ENCODE data around the gene PROC. TPM values are rescaled to one million over a fixed set of nuclear protein-coding genes. Genes with fewer than 3 reads are reported as not detected.
A peak's percentile ranks its signal among the peaks of the same experiment; 100 is the strongest.

Gene PROC
- polyA plus RNA-seq (ENCODE audit: insufficient read length in 10 of 10), result under 1 TPM in 7 of 10 donors, not detected in 3; 0.10 to 0.55 (median 0.50) TPM
- long read RNA-seq, donor 1, result 0 reads
- long read RNA-seq, donor 2, result 0 reads
- long read RNA-seq, donor 3, result 0 reads
- long read RNA-seq, donor 4, result 0 reads
- long read RNA-seq, donor 5, result 0 reads
- long read RNA-seq, donor 6, result 0 reads
- long read RNA-seq, donor 7, result 0 reads
- long read RNA-seq, donor 8, result 0 reads
- long read RNA-seq, donor 9, result 0 reads

DNA sequence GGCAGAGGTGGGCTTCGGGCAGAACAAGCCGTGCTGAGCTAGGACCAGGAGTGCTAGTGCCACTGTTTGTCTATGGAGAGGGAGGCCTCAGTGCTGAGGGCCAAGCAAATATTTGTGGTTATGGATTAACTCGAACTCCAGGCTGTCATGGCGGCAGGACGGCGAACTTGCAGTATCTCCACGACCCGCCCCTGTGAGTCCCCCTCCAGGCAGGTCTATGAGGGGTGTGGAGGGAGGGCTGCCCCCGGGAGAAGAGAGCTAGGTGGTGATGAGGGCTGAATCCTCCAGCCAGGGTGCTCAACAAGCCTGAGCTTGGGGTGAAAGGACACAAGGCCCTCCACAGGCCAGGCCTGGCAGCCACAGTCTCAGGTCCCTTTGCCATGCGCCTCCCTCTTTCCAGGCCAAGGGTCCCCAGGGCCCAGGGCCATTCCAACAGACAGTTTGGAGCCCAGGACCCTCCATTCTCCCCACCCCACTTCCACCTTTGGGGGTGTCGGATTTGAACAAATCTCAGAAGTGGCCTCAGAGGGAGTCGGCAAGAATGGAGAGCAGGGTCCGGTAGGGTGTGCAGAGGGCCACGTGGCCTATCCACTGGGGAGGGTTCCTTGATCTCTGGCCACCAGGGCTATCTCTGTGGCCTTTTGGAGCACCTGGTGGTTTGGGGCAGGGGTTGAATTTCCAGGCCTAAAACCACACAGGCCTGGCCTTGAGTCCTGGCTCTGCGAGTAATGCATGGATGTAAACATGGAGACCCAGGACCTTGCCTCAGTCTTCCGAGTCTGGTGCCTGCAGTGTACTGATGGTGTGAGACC is at the start of gene PROC:
TSS of gene PROC (plus strand) at position 128 of the 812 bp plus-strand sequence. CDS start 1,516 bp downstream, outside the sequence.
- DNase-seq, result no peak

DNA sequence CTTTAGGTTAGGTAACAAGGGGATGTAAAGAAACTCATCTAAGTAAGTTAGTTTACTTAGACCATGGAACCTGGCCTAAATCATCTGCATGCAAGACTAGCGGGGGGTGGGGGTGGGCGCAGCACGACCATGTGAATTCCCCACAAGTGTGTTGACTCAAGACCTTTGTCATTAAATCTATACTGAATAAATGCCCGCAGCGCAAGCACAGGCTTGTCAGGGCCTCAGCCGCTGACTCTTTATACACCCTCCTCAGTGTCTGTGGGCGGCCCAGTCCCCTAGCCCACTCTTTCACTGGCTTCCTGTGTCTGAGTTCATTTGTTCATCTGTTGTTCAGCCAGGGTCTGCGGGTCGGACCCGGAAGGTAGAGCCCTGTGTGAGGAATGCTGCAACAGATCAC is 48.2 kb upstream of the PROC start:
- no peak for DNase-seq

DNA sequence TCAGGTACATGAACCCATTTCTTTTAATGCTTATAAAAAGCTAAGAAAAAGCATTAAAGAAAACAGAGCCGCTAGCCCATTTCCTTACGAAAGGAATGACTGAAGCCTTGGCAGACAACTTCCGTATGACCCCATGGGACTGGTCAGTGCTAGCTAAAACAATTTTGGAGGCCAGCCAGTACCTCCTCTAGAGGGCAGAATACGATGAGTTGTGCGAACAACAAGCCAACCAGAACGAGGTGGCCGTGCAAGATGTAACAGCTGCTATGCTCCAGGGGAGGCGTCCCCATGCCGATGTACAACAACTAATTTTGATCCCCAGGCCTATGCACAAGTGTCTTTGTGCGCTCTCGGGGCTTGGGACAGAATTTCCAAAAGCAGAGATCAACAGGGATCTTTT is 47.2 kb upstream of the PROC start:
- DNase-seq, result no peak

DNA sequence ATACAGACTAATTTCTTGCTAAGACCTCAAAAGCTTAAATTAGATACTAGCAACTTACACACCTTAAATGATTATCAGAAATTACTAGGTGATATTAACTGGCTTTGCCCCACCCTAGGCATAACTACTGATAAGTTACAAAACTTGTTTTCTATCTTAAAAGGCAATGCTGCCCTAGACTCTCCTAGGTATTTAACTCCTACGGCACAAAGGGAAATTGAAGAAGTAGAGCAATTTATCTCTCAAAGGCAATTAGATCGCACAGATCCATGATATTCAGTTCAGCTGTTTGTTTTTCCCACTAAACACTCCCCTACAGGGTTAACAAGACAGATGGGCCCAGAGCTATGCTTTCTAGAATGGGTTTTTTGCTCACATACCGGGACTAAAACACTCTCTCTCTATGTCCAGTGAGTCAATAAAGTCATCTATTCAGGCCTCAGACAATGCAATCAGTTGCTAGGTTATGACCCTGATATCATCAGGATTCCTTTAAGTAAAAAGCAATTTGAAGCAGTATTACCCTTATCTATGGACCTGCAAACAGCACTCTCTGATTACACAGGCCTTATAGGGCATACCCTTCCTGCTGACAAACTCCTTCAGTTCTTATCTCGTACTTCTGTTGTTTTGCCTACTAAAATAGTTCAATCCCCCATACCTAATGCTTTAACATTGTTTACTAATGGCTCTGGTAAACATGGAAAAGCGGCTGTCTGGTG is 44.7 kb upstream of the PROC start:
- no peak for DNase-seq

DNA sequence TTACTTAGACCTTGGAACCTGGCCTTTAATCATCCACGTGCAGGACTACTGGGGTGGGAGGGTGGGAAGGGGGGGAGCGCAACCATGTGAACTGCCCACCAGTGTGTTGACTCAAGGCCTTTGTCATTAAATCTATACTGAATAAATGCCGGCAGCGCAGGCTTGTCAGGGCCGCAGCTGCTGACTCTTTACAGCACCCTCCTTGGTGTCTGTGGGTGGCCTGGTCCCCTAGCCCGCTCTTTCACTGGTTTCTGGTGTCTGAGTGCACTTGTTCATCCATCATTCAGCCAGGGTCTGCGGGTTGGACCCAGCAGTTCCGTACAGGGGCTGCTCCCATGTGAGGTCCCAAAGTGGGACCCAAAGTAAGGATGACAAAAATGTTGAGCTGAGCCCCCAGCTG is 42.0 kb upstream of the PROC start:
- DNase-seq, result no peak

DNA sequence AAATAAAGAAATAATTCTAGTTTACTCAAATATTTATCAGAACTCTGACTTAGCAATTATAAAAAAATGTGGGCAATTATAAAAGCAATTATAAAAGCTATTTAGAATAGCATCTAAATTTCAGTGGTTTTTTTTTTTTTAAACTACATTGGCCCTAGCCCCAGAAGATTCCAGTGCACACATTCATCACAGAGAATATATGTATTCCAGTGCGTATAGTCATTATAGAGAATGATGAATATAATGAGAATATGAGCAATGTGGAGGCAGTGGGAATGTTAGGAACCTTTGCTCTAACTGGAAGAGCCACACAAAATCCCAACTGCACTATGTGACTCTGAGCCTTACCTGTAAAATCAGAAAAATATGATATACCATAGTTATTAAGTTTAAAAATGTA is 41.0 kb upstream of the PROC start:
- DNase-seq, result no peak

DNA sequence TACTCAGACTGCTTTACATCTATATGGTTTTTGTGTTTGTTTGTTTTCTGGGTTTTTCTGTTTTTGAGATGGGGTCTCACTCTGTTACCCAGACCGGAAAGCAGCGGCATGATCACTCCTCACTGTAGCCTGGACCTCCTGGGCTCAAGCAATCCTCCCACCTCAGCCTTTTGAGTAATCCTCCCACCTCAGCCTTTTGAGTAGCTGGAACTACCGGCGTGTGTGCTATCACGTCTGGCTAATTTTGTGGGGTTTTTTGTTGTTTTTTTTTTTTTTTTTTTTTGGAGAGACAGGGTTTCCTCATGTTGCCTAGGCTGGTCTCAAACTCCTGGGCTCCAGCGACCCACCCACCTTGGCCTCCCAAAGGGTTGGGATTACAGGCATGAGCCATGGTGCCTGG is 39.5 kb upstream of the PROC start:
- no peak for DNase-seq

DNA sequence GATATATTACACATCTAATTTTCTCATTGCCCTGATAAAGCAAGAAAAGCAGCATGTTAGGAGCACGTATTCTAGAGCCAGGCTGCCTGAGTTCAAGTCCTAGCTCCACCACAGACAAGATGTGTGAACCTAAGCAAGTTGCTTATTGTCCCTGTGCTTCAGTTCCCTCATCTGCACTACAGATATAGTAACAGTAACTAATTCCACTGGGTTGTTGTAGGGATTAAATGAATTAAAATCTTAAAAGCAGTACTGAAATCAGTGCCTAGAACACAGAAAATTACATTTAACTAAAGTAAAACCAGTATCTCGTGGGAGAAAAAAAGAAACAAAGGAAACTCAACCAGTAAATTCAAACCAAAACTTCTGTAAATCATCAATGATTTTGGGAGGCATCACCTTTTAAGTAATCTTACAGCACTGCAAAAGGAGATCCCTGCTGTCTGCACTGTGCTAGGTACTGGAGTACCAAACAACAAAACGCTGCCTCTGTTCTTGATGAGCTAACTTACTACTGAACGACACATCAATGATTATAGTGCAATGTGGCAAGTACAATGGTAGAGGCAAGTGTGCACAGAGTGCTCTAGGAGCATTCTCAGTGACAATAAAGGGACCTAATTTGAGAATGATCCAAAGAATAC is 38.4 kb upstream of the PROC start:
- no peak for DNase-seq

DNA sequence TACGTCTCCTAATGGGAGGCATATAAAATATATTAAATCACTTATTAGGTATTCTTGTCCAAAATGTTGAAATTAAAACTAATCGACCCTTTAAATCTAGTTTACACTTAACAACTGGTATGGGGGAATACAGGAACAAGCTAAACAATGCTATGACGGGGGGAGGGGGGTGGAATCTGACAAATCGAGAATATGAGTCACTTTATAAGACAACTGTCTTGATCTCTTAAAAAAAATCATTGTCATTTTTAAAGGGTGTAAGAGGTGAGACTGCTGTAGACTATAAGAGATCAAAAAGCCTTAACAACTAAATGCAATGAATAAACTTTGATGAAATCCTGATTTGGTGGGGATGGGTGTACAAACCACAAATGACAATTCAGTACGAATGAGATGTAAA is 36.5 kb upstream of the PROC start:
- DNase-seq, result no peak

DNA sequence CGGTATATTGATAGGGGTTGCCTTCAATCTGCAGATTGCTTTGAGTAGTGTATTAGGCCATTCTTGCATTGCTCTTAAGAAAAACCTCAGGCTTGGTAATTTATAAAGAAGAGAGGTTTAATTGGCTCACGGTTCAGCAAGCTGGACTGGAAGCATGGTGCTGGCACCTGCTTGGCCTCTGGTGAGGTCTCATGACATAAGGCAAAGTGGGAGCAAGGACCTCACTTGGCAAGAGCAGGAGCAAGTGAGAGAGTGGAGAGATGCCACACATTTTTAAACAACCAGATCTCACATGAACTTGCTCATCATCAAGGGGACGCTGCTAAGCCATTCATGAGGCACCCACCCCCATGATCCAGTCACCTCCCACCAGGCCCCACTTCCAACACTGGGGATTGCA is 35.4 kb upstream of the PROC start:
- DNase-seq, result no peak

DNA sequence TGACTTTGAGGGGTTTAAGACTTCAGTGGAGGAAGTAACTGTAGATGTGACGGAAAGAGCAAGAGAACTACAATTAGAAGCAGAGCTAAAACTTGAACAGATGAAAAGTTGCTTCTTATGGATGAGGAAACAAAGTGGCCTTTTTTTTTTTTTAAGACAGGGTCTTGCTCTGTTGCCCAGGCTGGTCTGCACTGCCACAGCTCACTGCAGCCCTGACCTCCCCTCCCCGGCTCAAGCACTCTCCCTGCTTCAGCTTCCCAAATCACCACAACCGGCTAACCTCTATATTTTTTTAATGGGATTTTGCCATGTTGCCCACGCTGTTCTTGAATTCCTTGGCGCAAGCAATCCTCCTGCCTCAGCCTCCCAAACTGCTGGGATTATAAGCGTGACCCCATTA is 33.7 kb upstream of the PROC start:
- no peak for DNase-seq

DNA sequence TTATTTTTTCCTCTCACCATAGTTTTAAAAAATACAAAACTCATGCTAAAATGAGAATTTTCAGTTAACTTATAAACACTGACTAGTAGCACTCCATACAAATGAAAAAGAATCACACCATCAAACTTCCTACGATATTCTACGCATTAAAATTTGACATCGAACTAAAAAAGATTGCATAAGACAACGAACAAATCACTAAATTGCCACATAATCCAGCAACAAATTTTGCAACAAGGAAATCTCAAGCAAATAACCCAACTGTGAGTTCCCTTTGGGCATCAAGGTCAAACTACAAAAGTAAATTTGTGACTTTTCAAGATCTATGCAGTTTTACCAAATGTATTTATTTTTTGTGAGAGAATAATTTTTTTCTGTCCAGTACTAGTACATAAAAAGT is 32.0 kb upstream of the PROC start:
- DNase-seq, result no peak

DNA sequence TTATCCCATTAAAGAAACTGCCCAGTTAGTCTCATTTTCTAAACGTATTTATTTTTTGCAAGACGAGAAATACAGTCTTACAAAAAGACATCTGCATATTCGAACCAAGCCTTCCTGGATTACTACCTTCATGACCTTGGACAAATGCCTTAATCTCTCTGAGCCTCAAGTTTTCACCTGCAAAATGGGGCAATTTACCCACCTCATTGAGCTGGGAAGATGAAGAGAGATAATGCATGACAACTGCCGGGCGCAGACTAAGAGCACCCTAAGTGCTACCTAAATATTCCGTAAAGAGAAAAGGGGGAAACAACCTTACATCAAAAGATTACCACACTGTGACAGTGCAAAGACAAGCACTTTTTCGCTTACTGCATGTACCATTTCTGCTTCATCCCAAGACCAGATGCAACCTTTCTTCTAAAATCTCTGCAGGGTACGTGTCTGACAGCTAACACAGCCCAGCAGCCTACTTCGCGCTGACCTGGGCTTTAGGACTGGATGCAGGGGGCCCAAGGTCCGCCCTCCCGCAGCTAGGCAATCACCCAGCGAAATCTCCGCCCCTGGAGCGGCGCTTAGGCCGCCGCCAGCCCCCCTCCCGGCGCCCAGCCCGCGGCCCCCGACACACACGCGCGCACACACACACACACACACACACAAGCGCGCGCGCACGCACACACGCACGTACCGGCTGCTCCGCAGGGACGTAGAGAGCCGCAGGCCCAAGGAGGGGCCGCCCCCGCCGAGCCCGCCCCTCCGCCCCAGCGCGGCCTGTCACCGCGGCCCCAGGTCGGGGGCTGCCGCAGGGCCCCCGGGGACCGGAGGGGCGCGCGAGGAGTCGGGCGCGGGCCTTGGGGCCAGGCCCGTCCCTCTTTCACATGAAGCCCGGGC is 31.2 kb upstream of the PROC start:
- DNase-seq, result peak; percentile 86 to 95 (median 88)

DNA sequence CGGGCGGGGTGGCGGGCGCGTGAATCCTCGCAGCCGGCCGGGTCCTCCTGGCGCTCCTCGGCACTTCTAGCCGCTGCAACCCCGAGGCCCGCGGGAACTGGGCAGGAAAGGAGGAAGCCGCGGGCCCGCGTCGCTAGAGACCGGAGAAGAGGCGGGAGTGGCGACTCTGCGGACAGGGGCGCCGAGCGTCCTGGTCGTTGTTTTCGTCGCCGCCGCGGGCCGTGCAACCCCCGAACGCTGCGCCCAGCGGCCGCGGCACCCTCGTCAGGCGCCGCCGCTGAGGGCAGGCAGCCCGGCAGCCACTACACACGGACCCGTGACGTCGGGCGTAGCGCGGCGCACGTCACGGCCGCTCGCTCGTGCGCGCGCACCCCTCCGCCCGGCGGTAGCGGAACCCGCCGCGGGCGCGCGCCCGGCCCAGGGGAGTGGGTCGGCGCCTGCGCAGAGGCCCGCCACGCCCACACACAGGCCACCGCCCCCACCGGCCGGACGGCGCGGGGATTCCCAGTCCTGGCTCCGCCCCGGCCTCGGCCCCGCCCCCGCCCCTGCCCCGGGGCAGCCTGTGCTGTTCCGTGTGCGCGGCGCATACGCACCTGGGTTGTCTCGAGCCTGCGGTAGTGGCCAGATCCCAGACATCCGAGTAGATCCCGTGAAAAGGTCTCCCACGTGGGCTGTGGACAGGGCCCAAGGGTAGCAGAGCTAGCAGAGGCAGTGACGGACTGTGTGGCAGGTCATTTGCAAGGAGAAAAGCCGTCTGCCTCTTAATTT is 30.4 kb upstream of the PROC start, which contains the start of gene MAP3K2:
TSS of gene MAP3K2 (minus strand) at position 321 of the 768 bp plus-strand sequence. CDS start 44,846 bp downstream, outside the sequence.
- peak; percentile 94 to 96 (median 94) for DNase-seq

DNA sequence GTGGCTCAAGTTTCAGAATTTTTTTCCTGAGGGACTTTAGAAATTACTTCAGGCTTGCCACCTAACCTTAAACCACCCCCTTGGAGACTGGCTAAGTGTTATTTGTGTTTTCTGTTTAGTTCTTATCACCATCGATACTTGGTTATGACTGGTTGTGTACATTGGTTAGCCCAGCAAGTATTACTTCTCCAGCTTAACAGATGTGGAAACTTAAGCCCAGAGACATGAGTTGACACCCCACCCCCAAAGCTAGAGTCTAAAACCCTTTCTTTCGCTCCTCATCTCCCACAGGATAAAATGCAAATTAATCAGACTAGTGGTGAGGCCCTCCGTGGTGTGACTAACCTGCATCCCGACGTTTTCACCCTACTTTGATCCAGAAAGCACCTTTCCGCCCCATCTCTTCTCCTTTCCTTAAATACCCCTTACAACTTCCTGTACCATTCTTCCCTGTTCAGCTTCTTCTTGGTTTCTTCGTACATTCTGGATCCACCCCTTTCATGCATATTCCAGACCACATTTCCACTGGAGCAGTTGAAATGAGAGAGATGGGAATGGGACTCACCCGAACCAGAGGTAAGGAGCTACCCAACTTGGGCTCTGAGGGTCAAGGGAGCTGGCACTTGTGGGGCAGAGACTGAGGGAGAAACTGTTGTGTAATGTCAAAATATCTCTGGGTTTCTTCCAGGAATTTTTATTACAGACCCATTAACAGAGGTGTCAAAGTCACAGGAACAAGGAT is 29.6 kb upstream of the PROC start:
- DNase-seq, result no peak

DNA sequence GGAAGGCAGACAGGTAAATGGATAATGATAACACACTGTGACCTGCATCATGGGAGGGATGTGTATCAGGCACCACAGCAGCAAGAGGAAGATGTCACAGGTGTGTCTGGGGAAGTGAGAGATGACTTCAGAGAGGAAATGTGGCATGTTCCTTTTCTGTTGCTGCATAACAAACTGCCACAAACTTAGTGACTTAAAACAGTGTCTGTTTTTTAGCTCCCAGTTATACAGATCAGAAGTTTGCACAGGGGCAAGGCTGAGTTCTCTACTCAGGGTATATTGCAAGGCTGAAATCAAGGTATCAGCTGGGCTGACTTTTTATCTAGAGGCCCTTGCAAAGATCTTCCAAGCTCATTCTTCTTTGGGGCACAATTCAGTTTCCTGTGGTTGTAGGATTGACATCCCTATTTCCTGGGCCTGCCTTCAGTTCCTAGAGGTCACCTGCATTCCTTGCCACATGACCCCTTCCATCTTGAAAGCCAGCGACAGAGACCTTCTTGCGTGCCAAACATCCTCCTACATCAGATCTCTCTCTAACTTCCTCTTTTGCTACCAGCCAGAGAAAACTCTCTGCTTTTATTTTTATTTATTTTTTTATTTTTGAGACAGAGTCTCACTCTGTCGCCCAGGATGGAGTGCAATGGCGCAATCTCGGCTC is 28.3 kb upstream of the PROC start:
- DNase-seq, result no peak

DNA sequence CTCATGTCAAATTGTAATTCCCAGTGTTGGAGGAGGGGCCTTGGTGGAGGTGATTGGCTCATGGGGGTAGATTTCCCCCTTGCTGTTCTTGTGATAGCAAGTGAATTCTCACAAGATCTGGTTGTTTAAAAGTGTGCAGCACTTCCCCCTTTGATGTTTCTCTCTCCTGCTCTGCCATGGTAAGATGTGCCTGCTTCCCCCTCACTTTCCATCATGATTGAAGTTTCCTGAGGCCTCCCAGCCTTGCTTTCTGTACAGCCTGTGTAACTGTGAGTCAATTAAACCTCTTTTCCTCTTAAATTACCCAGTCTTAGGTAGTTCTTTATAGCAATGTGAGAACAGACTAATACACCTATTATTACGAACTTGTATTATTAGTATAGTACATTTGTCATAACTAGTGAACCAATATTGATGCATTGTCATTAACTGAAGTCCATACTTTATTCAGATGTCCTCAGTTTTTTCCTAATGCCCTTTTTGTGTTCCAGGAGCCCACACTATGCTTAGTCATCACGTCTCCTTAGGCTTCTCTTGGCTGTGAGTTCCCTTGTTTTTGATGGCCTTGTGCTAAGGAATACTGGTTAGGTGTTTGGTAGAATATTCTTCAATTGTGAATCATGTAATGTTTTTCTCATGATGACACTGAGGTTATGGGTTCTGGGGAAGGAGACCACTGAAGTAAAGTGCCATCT is 25.9 kb upstream of the PROC start:
- no peak for DNase-seq

DNA sequence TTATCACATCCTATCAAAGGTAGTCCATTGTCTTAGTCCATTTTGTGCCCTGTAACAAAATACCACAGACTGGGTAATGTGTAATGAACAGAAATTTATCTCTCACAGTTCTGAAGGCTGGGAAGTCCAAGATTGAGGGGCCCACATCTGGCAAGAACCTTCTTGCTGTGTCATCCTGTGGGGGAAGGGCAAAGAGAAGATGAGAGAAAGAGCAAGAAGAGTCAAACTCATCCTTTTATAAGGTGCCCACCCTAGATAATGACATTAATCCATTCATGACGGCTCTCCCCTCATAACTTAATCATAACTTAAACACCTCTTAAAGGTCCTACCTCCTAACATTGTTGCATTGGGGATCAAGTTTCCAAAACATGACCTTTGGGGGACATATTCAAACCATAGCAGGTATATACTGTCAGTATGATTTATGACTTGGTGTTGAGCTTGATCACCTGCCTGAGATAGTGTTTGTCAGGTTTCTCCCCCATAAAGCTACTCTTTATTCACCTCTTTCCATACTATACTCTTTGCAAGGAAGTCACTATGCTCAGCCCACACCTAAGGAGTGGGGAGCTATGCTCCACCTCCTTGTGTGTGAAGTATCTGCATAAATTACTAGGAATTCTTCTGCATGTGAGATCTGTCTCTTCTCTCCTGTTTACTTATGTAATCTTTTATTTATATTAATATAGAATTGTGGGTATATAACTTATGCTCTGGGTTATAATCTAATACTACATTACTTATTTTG is 25.2 kb upstream of the PROC start:
- DNase-seq, result no peak
